ENCODE results near the gene C3orf20.

The C3orf20 gene

GRCh38 chr3:14768182-14768790, 93.3 kb downstream of the C3orf20 start:
- 87% methylated on average over 11 of the region's 11 CpGs for WGBS
- Histone ChIP-seq H3K9me3 (ENCODE audit: insufficient read depth, low read depth, low read length) (no peaks in the 10 kb centered on the region), H3K27ac (ENCODE audit: low read depth, low read length) (no peak overlapping the region), H3K4me3 (ENCODE audit: low read length) (no peak overlapping the region), H3K36me3 (ENCODE audit: insufficient read depth, low read length) (no peaks in the 10 kb centered on the region), H3K4me1 (ENCODE audit: insufficient read depth, low read length) (0 out of 2 replicates have a peak, but pooled peaks cover 2% of the 10 kb centered on the region), H3K27me3 (ENCODE audit: insufficient read depth, low read length) (no peaks in the 10 kb centered on the region), H3K9ac (ENCODE audit: low read depth, low read length) (no peak overlapping the region)

- no peaks in the 10 kb centered on the region for H3K9me3 ChIP-seq (ENCODE audit: insufficient read depth, low read depth, low read length)
- H3K27me3 ChIP-seq (ENCODE audit: insufficient read depth, low read length), result no peaks in the 10 kb centered on the region
- 91% methylated on average over 6 of the region's 6 CpGs for WGBS
- H3K9ac ChIP-seq (ENCODE audit: low read depth, low read length), result no peak overlapping the region
- H3K27ac ChIP-seq (ENCODE audit: low read depth, low read length), result no peak overlapping the region
- H3K36me3 ChIP-seq (ENCODE audit: insufficient read depth, low read length), result no peaks in the 10 kb centered on the region
- no peak overlapping the region for H3K4me3 ChIP-seq (ENCODE audit: low read length)
- 0 out of 2 replicates have a peak, but pooled peaks cover 6% of the 10 kb centered on the region for H3K4me1 ChIP-seq (ENCODE audit: insufficient read depth, low read length)
Measured at GRCh38 chr3:14768881-14769280, 93.9 kb downstream of the C3orf20 start.

GRCh38 chr3:14769544-14770325, 94.8 kb downstream of the C3orf20 start:
- H3K27ac ChIP-seq (ENCODE audit: low read depth, low read length), result no peak overlapping the region
- 91% methylated on average over 11 of the region's 11 CpGs for WGBS
- H3K4me3 ChIP-seq (ENCODE audit: low read length), result no peak overlapping the region
- H3K9me3 ChIP-seq (ENCODE audit: insufficient read depth, low read depth, low read length), result no peaks in the 10 kb centered on the region
- H3K9ac ChIP-seq (ENCODE audit: low read depth, low read length), result no peak overlapping the region
- no peaks in the 10 kb centered on the region for H3K27me3 ChIP-seq (ENCODE audit: insufficient read depth, low read length)
- peaks cover 12% of the 10 kb centered on the region; the same call in 1 of the 2 replicates for H3K4me1 ChIP-seq (ENCODE audit: insufficient read depth, low read length)
- no peaks in the 10 kb centered on the region for H3K36me3 ChIP-seq (ENCODE audit: insufficient read depth, low read length)

- Histone ChIP-seq H3K4me1 (ENCODE audit: insufficient read depth, low read length) (peaks cover 12% of the 10 kb centered on the region; the same call in 1 of the 2 replicates), H3K4me3 (ENCODE audit: low read length) (no peak overlapping the region), H3K27me3 (ENCODE audit: insufficient read depth, low read length) (no peaks in the 10 kb centered on the region), H3K36me3 (ENCODE audit: insufficient read depth, low read length) (no peaks in the 10 kb centered on the region), H3K9me3 (ENCODE audit: insufficient read depth, low read depth, low read length) (no peaks in the 10 kb centered on the region), H3K9ac (ENCODE audit: low read depth, low read length) (no peak overlapping the region), H3K27ac (ENCODE audit: low read depth, low read length) (no peak overlapping the region)
- WGBS, result 93% methylated on average over 7 of the region's 7 CpGs
Measured at GRCh38 chr3:14770591-14770990, 95.7 kb downstream of the C3orf20 start.

- H3K4me3 ChIP-seq (ENCODE audit: low read length), result no peak overlapping the region
- WGBS, result 91% methylated on average over 15 of the region's 18 CpGs
- H3K9me3 ChIP-seq (ENCODE audit: insufficient read depth, low read depth, low read length), result no peaks in the 10 kb centered on the region
- no peak overlapping the region for H3K27ac ChIP-seq (ENCODE audit: low read depth, low read length)
- no peaks in the 10 kb centered on the region for H3K27me3 ChIP-seq (ENCODE audit: insufficient read depth, low read length)
- H3K4me1 ChIP-seq (ENCODE audit: insufficient read depth, low read length), result peaks cover 12% of the 10 kb centered on the region; the same call in 1 of the 2 replicates
- no peaks in the 10 kb centered on the region for H3K36me3 ChIP-seq (ENCODE audit: insufficient read depth, low read length)
- H3K9ac ChIP-seq (ENCODE audit: low read depth, low read length), result no peak overlapping the region
Measured at GRCh38 chr3:14771593-14772497, 96.9 kb downstream of the C3orf20 start.

GRCh38 chr3:14772533-14773138, 97.7 kb downstream of the C3orf20 start:
- Histone ChIP-seq H3K9me3 (ENCODE audit: insufficient read depth, low read depth, low read length) (no peaks in the 10 kb centered on the region), H3K4me1 (ENCODE audit: insufficient read depth, low read length) (peaks cover 12% of the 10 kb centered on the region; the same call in 1 of the 2 replicates), H3K27me3 (ENCODE audit: insufficient read depth, low read length) (no peaks in the 10 kb centered on the region), H3K36me3 (ENCODE audit: insufficient read depth, low read length) (no peaks in the 10 kb centered on the region), H3K27ac (ENCODE audit: low read depth, low read length) (no peak overlapping the region), H3K4me3 (ENCODE audit: low read length) (no peak overlapping the region), H3K9ac (ENCODE audit: low read depth, low read length) (no peak overlapping the region)
- WGBS, result 93% methylated on average over 16 of the region's 16 CpGs

GRCh38 chr3:14773281-14773680, 98.3 kb downstream of the C3orf20 start:
- Histone ChIP-seq H3K4me1 (ENCODE audit: insufficient read depth, low read length) (peaks cover 12% of the 10 kb centered on the region; the same call in 1 of the 2 replicates), H3K27me3 (ENCODE audit: insufficient read depth, low read length) (no peaks in the 10 kb centered on the region), H3K27ac (ENCODE audit: low read depth, low read length) (no peak overlapping the region), H3K36me3 (ENCODE audit: insufficient read depth, low read length) (no peaks in the 10 kb centered on the region), H3K9ac (ENCODE audit: low read depth, low read length) (no peak overlapping the region), H3K9me3 (ENCODE audit: insufficient read depth, low read depth, low read length) (no peaks in the 10 kb centered on the region), H3K4me3 (ENCODE audit: low read length) (no peak overlapping the region)

GRCh38 chr3:14773691-14774128, 98.8 kb downstream of the C3orf20 start:
- WGBS, result 86% methylated on average over 6 of the region's 6 CpGs
- no peaks in the 10 kb centered on the region for H3K36me3 ChIP-seq (ENCODE audit: insufficient read depth, low read length)
- no peak overlapping the region for H3K4me3 ChIP-seq (ENCODE audit: low read length)
- no peak overlapping the region for H3K27ac ChIP-seq (ENCODE audit: low read depth, low read length)
- no peaks in the 10 kb centered on the region for H3K27me3 ChIP-seq (ENCODE audit: insufficient read depth, low read length)
- H3K9ac ChIP-seq (ENCODE audit: low read depth, low read length), result no peak overlapping the region
- peaks cover 12% of the 10 kb centered on the region; the same call in 1 of the 2 replicates for H3K4me1 ChIP-seq (ENCODE audit: insufficient read depth, low read length)
- 0 out of 2 replicates have a peak, but pooled peaks cover 2% of the 10 kb centered on the region for H3K9me3 ChIP-seq (ENCODE audit: insufficient read depth, low read depth, low read length)

GRCh38 chr3:14774431-14774830, 99.5 kb downstream of the C3orf20 start:
- whole genome bisulfite sequencing, result 80% methylated on average over 12 of the region's 12 CpGs
- Histone ChIP-seq H3K9me3 (ENCODE audit: insufficient read depth, low read depth, low read length) (0 out of 2 replicates have a peak, but pooled peaks cover 5% of the 10 kb centered on the region), H3K27ac (ENCODE audit: low read depth, low read length) (no peak overlapping the region), H3K9ac (ENCODE audit: low read depth, low read length) (no peak overlapping the region), H3K4me1 (ENCODE audit: insufficient read depth, low read length) (peaks cover 12% of the 10 kb centered on the region; the same call in 1 of the 2 replicates), H3K4me3 (ENCODE audit: low read length) (no peak overlapping the region), H3K36me3 (ENCODE audit: insufficient read depth, low read length) (no peaks in the 10 kb centered on the region), H3K27me3 (ENCODE audit: insufficient read depth, low read length) (no peaks in the 10 kb centered on the region)

GRCh38 chr3:14775011-14775410, 100.1 kb downstream of the C3orf20 start:
- H3K4me1 ChIP-seq (ENCODE audit: insufficient read depth, low read length), result peaks cover 12% of the 10 kb centered on the region; the same call in 1 of the 2 replicates
- no peak overlapping the region for H3K9ac ChIP-seq (ENCODE audit: low read depth, low read length)
- no peaks in the 10 kb centered on the region for H3K27me3 ChIP-seq (ENCODE audit: insufficient read depth, low read length)
- 0 out of 2 replicates have a peak, but pooled peaks cover 5% of the 10 kb centered on the region for H3K9me3 ChIP-seq (ENCODE audit: insufficient read depth, low read depth, low read length)
- 91% methylated on average over 7 of the region's 7 CpGs for WGBS
- no peak overlapping the region for H3K4me3 ChIP-seq (ENCODE audit: low read length)
- H3K36me3 ChIP-seq (ENCODE audit: insufficient read depth, low read length), result no peaks in the 10 kb centered on the region
- no peak overlapping the region for H3K27ac ChIP-seq (ENCODE audit: low read depth, low read length)

All from HUES64 (cell line).